ENCODE measurements around the gene SLF2. TPM values are rescaled to one million over a fixed set of nuclear protein-coding genes. Genes with fewer than 3 reads are reported as not detected.

Gene SLF2
- total RNA-seq, 2 experiments from 2014 or later, result 33.9 to 35.9 TPM

DNA sequence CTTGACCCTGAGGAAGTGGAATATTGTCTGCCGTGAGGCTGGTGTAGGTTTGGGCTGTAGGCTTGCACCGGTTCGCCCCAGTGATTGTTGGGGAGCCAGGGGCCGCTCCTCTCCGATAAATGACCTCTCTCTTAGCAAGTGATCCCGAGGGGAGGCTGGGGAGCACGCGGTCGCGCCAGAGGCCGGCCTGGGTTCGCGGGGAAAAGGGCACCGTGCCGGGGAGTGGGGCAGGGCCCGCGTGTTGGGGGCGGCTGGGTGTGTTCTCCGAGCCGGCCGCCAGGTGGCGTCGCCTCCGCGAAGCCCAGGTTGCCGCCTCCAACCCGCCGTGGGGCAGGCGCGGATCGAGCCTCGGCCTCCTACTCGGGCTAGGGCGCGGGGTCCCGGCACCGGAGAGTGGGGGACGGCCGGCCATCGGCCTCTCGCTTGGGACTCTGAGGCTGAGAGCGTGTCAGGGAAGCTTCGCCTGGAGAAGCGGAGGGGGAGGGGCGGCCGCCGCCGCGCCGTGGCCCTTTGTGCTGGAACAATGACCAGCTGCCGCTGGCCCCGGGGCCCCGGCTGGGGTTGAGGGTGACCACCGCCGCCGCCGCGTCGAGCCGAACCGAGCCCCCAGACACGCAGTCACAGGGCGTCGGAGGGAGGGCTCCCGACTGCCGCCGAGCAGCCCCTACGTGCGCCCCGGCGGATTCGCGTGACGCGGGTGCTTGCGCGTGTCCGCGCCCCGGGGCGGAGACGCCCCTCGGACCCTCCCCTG, 86.4 kb downstream of the SLF2 start:
- H3K4me3 Mint-ChIP-seq, result peak overlapping the region; percentile 76
- peaks cover 5% of the 10 kb centered on the region for H3K36me3 Mint-ChIP-seq
- H3K4me1 Mint-ChIP-seq (ENCODE audit: low read depth), result peaks cover 20% of the 10 kb centered on the region
- H3K9me3 Mint-ChIP-seq, result no peaks in the 10 kb centered on the region
- ChIA-PET POLR2A (interaction anchor here (0.7 kb wide), 1 partner anchor 32 kb away, joined by 3 read pairs; the partner anchor contains the start of genes PDZD7 and SFXN3), CTCF (interaction anchor here (0.8 to 14.6 kb wide), 10 partner anchors 12 to 437 kb away, joined by 3 to 199 read pairs (median 6); partner anchors contain the start of genes MRPL43, PDZD7, SFXN3 and TWNK)
- peak overlapping the region; percentile 79 for H3K27ac Mint-ChIP-seq
- DNase-seq, result peak; percentile 81
- H3K27me3 Mint-ChIP-seq, result no peaks in the 10 kb centered on the region
- intact Hi-C loops (cut with micrococcal nuclease), result loop anchor here (1.0 to 5.0 kb wide), 2 partner anchors 14 to 87 kb away; partner anchors contain the start of gene SLF2

- H3K4me3 Mint-ChIP-seq, result peak within 1 kb of the TSS; percentile 76
- H3K36me3 Mint-ChIP-seq, result peaks cover under 1% of the 10 kb centered on the region
- H3K27ac Mint-ChIP-seq, result peak within 1 kb of the TSS; percentile 79
- ChIA-PET POLR2A (interaction anchor here (0.7 kb wide), 1 partner anchor 31 kb away, joined by 3 read pairs; the partner anchor contains the start of genes PDZD7 and SFXN3), CTCF (interaction anchor here (0.8 to 14.6 kb wide), 6 partner anchors 12 to 437 kb away, joined by 3 to 199 read pairs (median 6); partner anchors contain the start of genes MRPL43, PDZD7, SFXN3 and TWNK)
- intact Hi-C loops (cut with micrococcal nuclease), result loop anchor here (1.0 to 5.0 kb wide), 2 partner anchors 14 to 87 kb away; partner anchors contain the start of gene SLF2
- no peaks in the 10 kb centered on the region for H3K9me3 Mint-ChIP-seq
- peaks cover 20% of the 10 kb centered on the region for H3K4me1 Mint-ChIP-seq (ENCODE audit: low read depth)
- H3K27me3 Mint-ChIP-seq, result no peaks in the 10 kb centered on the region
- no peak for DNase-seq
These were observed 87.0 kb downstream of the SLF2 start, which contains the start of gene LZTS2 for GRCh38 chr10:100999742-101000126. Gene LZTS2 (plus strand): TSS chr10:100999808. CDS start chr10:101002539, 2,731 bp downstream.

GRCh38 chr10:101000127-101000914, 87.6 kb downstream of the SLF2 start:
- Mint-ChIP-seq H3K36me3 (no peaks in the 10 kb centered on the region), H3K27me3 (no peaks in the 10 kb centered on the region), H3K9me3 (no peaks in the 10 kb centered on the region), H3K4me1 (ENCODE audit: low read depth) (peaks cover 20% of the 10 kb centered on the region), H3K27ac (no peak overlapping the region), H3K4me3 (peak overlapping the region; percentile 51)
- ChIA-PET POLR2A (no interaction called here), CTCF (interaction anchor here (1.6 to 14.6 kb wide), 5 partner anchors 11 to 438 kb away, joined by 3 to 199 read pairs (median 6); partner anchors contain the start of genes MRPL43 and TWNK)
- DNase-seq, result no peak
- intact Hi-C loops (cut with micrococcal nuclease), result no loop called here

GRCh38 chr10:101000915-101001658, 88.3 kb downstream of the SLF2 start:
- POLR2A ChIA-PET, result no interaction called here
- H3K27ac Mint-ChIP-seq, result no peak overlapping the region

DNA sequence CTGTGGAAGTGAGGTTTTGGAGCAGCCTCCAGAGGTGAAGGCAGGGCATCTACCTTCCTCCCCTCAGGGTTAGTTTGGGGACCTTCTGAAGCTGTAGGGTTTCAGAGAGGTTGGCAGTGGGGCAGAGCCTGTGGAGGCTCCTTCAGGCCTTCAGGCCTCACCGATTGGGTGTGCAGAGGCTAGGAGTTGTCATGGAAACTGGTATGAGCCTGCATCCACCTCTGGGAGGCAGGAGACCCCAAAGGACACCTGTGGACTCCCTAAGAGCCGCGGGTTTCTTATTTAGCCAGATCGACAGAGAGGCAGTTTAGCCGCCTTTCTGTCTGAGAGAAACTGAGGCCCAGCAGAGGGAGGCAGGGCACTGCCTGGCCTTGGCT, 88.9 kb downstream of the SLF2 start:
- DNase-seq, result no peak
- ChIA-PET CTCF (interaction anchor here (2.8 to 14.6 kb wide), 2 partner anchors 10 to 15 kb away, joined by 6 to 199 read pairs; no protein-coding TSS in a partner anchor), POLR2A (no interaction called here)
- no peaks in the 10 kb centered on the region for H3K27me3 Mint-ChIP-seq
- no peaks in the 10 kb centered on the region for H3K36me3 Mint-ChIP-seq
- H3K4me3 Mint-ChIP-seq, result no peak overlapping the region
- H3K9me3 Mint-ChIP-seq, result no peaks in the 10 kb centered on the region
- no peak overlapping the region for H3K27ac Mint-ChIP-seq
- H3K4me1 Mint-ChIP-seq (ENCODE audit: low read depth), result peaks cover 14% of the 10 kb centered on the region
- intact Hi-C loops (cut with micrococcal nuclease), result no loop called here

More at GRCh38 chr10:101000915-101001658, 88.3 kb downstream of the SLF2 start:
- intact Hi-C loops (cut with micrococcal nuclease), result no loop called here
- Mint-ChIP-seq H3K4me3 (peak overlapping the region; percentile 25), H3K27me3 (no peaks in the 10 kb centered on the region), H3K4me1 (ENCODE audit: low read depth) (peaks cover 19% of the 10 kb centered on the region), H3K36me3 (no peaks in the 10 kb centered on the region), H3K9me3 (no peaks in the 10 kb centered on the region)
- DNase-seq, result no peak
- CTCF ChIA-PET, result interaction anchor here (2.8 to 14.6 kb wide), 2 partner anchors 11 to 16 kb away, joined by 6 to 199 read pairs; no protein-coding TSS in a partner anchor

DNA sequence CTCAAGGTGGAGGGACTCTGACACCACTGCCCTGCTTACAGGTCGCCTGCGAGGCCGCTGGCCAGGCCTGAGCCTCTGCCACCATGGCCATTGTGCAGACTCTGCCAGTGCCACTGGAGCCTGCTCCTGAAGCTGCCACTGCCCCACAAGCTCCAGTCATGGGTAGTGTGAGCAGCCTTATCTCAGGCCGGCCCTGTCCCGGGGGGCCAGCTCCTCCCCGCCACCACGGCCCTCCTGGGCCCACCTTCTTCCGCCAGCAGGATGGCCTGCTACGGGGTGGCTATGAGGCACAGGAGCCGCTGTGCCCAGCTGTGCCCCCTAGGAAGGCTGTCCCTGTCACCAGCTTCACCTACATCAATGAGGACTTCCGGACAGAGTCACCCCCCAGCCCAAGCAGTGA, 89.7 kb downstream of the SLF2 start:
- ChIA-PET CTCF (interaction anchor here (0.9 to 14.6 kb wide), 4 partner anchors 9 to 49 kb away, joined by 3 to 199 read pairs (median 8); no protein-coding TSS in a partner anchor), POLR2A (no interaction called here)
- H3K36me3 Mint-ChIP-seq, result no peaks in the 10 kb centered on the region

DNA sequence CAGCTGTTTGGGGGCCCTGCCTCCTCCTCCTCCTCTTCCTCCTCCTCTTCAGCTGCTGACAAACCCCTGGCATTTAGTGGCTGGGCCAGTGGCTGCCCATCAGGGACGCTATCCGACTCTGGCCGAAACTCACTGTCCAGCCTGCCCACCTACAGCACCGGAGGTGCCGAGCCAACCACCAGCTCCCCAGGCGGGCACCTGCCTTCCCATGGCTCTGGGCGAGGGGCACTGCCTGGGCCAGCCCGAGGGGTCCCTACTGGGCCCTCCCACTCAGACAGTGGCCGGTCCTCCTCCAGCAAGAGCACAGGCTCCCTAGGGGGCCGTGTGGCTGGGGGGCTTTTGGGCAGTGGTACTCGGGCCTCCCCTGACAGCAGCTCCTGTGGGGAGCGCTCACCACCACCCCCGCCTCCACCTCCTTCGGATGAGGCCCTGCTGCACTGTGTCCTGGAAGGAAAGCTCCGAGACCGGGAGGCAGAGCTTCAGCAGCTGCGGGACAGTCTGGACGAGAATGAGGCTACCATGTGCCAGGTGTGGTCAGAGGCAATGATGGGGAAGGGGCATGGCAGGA, 91.0 kb downstream of the SLF2 start:
- H3K27me3 Mint-ChIP-seq, result no peaks in the 10 kb centered on the region
- no peak overlapping the region for H3K4me3 Mint-ChIP-seq

More for the DNA sequence above, 89.7 kb downstream of the SLF2 start:
- H3K4me3 Mint-ChIP-seq, result no peak overlapping the region
- peaks cover 11% of the 10 kb centered on the region for H3K4me1 Mint-ChIP-seq (ENCODE audit: low read depth)
- DNase-seq, result no peak
- H3K27ac Mint-ChIP-seq, result no peak overlapping the region
- H3K27me3 Mint-ChIP-seq, result no peaks in the 10 kb centered on the region
- intact Hi-C loops (cut with micrococcal nuclease), result no loop called here
- no peaks in the 10 kb centered on the region for H3K9me3 Mint-ChIP-seq

DNA sequence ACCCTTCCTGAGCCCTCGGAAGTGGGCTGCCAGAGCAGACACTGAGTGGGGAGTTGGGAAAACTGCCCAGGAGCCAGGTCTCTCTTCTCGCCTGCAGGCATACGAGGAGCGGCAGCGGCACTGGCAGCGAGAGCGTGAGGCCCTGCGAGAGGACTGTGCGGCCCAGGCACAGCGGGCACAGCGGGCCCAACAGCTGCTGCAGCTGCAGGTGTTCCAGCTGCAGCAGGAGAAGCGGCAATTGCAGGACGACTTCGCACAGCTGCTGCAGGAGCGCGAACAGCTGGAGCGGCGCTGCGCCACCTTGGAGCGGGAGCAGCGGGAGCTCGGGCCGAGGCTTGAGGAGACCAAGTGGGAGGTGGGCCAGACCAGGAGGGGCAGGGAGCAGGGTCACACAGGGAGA, 92.6 kb downstream of the SLF2 start:
- DNase-seq, result no peak
- Mint-ChIP-seq H3K9me3 (no peaks in the 10 kb centered on the region), H3K36me3 (no peaks in the 10 kb centered on the region), H3K4me3 (no peak overlapping the region), H3K27me3 (no peaks in the 10 kb centered on the region), H3K4me1 (ENCODE audit: low read depth) (peaks cover 3% of the 10 kb centered on the region), H3K27ac (no peak overlapping the region)
- CTCF ChIA-PET, result interaction anchor here (1.3 to 14.6 kb wide), 3 partner anchors 8 to 21 kb away, joined by 4 to 199 read pairs (median 19); no protein-coding TSS in a partner anchor
- POLR2A ChIA-PET, result no interaction called here
- intact Hi-C loops (cut with micrococcal nuclease), result no loop called here

More for the DNA sequence above, 91.0 kb downstream of the SLF2 start:
- H3K9me3 Mint-ChIP-seq, result no peaks in the 10 kb centered on the region
- ChIA-PET CTCF (interaction anchor here (1.1 to 14.6 kb wide), 4 partner anchors 8 to 27 kb away, joined by 3 to 199 read pairs (median 8); partner anchors contain the start of genes PDZD7 and SFXN3), POLR2A (no interaction called here)
- peaks cover 6% of the 10 kb centered on the region for H3K4me1 Mint-ChIP-seq (ENCODE audit: low read depth)
- DNase-seq, result no peak
- no peaks in the 10 kb centered on the region for H3K36me3 Mint-ChIP-seq
- no peak overlapping the region for H3K27ac Mint-ChIP-seq
- intact Hi-C loops (cut with micrococcal nuclease), result no loop called here

- DNase-seq, result no peak
- POLR2A ChIA-PET, result no interaction called here
- no peak overlapping the region for H3K4me3 Mint-ChIP-seq
- H3K4me1 Mint-ChIP-seq (ENCODE audit: low read depth), result peaks cover 2% of the 10 kb centered on the region
- H3K9me3 Mint-ChIP-seq, result no peaks in the 10 kb centered on the region
- CTCF ChIA-PET, result interaction anchor here (1.1 to 14.6 kb wide), 4 partner anchors 9 to 44 kb away, joined by 4 to 199 read pairs (median 12); no protein-coding TSS in a partner anchor
- no peaks in the 10 kb centered on the region for H3K36me3 Mint-ChIP-seq
- H3K27ac Mint-ChIP-seq, result no peak overlapping the region
- H3K27me3 Mint-ChIP-seq, result no peaks in the 10 kb centered on the region
- intact Hi-C loops (cut with micrococcal nuclease), result no loop called here
These were observed 93.3 kb downstream of the SLF2 start for GRCh38 chr10:101005869-101006567.

GRCh38 chr10:101006593-101007098, 93.9 kb downstream of the SLF2 start:
- ChIA-PET CTCF (interaction anchor here (0.7 to 14.6 kb wide), 5 partner anchors 10 to 232 kb away, joined by 3 to 199 read pairs (median 6); no protein-coding TSS in a partner anchor), POLR2A (no interaction called here)
- Mint-ChIP-seq H3K27me3 (no peaks in the 10 kb centered on the region), H3K4me1 (ENCODE audit: low read depth) (no peaks in the 10 kb centered on the region), H3K36me3 (no peaks in the 10 kb centered on the region), H3K27ac (no peak overlapping the region), H3K4me3 (no peak overlapping the region), H3K9me3 (no peaks in the 10 kb centered on the region)
- intact Hi-C loops (cut with micrococcal nuclease), result no loop called here
- DNase-seq, result no peak
